Renal pelvis (tissue), 4 donors: ENCODE data around the gene PRF1. TPM values are rescaled to one million over a fixed set of nuclear protein-coding genes. Genes with fewer than 3 reads are reported as not detected.

ENCODE experiments used
- DNase-seq: peaks from one replicate; pipeline ENCODE4 v3.0.0-alpha.2; 2013
- polyA plus RNA-seq, 3 donors: library from polyadenylated mRNA; unstranded; fragments of 120-200 nt; gene quantifications; one replicate each; pipeline ENCODE4 v1.2.1, GENCODE V29; 2013; ENCODE audit not compliant: insufficient read length in 3 of 3

Gene PRF1
- polyA plus RNA-seq, 3 donors: 0.40 to 0.45 (median 0.41) TPM

GRCh38 chr10:70578371-70578947, 24.1 kb downstream of the PRF1 start:
- no peak for DNase-seq

GRCh38 chr10:70576803-70577517, 25.6 kb downstream of the PRF1 start:
- no peak for DNase-seq

- DNase-seq: no peak
Measured at GRCh38 chr10:70575874-70576802, 26.4 kb downstream of the PRF1 start.

GRCh38 chr10:70575486-70575873, 27.1 kb downstream of the PRF1 start:
- no peak for DNase-seq

GRCh38 chr10:70573599-70574506, 28.7 kb downstream of the PRF1 start:
- no peak for DNase-seq

GRCh38 chr10:70571636-70572439, 30.7 kb downstream of the PRF1 start:
- DNase-seq: no peak

GRCh38 chr10:70571236-70571635, 31.3 kb downstream of the PRF1 start:
- DNase-seq: no peak

- no peak for DNase-seq
Measured at GRCh38 chr10:70568781-70569495, 33.6 kb downstream of the PRF1 start.

GRCh38 chr10:70568113-70568512, 34.4 kb downstream of the PRF1 start:
- DNase-seq: no peak

GRCh38 chr10:70567603-70568002, 34.9 kb downstream of the PRF1 start:
- DNase-seq: no peak

GRCh38 chr10:70566515-70567290, 35.8 kb downstream of the PRF1 start:
- DNase-seq: no peak

GRCh38 chr10:70565556-70566514, 36.7 kb downstream of the PRF1 start:
- DNase-seq: no peak

- no peak for DNase-seq
Measured at GRCh38 chr10:70564901-70565351, 37.6 kb downstream of the PRF1 start.

- DNase-seq: no peak
Measured at GRCh38 chr10:70564113-70564725, 38.3 kb downstream of the PRF1 start.

GRCh38 chr10:70563230-70563629, 39.3 kb downstream of the PRF1 start:
- DNase-seq: no peak

GRCh38 chr10:70562036-70562755, 40.3 kb downstream of the PRF1 start:
- no peak for DNase-seq

- no peak for DNase-seq
Measured at GRCh38 chr10:70561558-70561957, 41.0 kb downstream of the PRF1 start.
